Cardiac septum (tissue), 1 donor: ENCODE measurements around the gene MTARC2. TPM values are rescaled to one million over a fixed set of nuclear protein-coding genes. Genes with fewer than 3 reads are reported as not detected.
"Not testable (repeated sequence)": the region's sequence is repeated elsewhere in the genome, so short reads cannot be mapped to it uniquely, and the experiment has no call there.

Experiments
- DNase-seq: peaks from one replicate; pipeline ENCODE4 v3.0.0-alpha.2; 2020; ENCODE audit warnings: low spot score
- intact Hi-C: fragments of 100-400 bp; cut with DNase I; formaldehyde crosslinking; loops from one replicate; pipeline ENCODE4 v1.14.0; 2022
- total RNA-seq: library from RNA; stranded (reverse); fragmentation: NEBNext Ultra II Directional; extraction: Animal tissue kit (Norgen Biotek cat#: 25700); gene quantifications from one replicate; pipeline ENCODE4 v1.2.1, GENCODE V29; 2021
- donor health status: DM: no; HTN: no; CAD: no.

Gene MTARC2
- total RNA-seq, 1 donor from 2014 or later: 22.1 TPM

- intact Hi-C loops: no loop called here
- DNase-seq: no peak
Measured at GRCh38 chr1:220727519-220727918, 20.6 kb upstream of the MTARC2 start.

GRCh38 chr1:220730486-220730885, 17.6 kb upstream of the MTARC2 start:
- no peak for DNase-seq
- intact Hi-C loops: loop anchor here (5.0 kb wide), 1 partner anchor 57 kb away; the partner anchor contains the start of gene MTARC1

- intact Hi-C loops: loop anchor here (2.0 to 5.0 kb wide), 3 partner anchors 17 to 55 kb away; partner anchors contain the start of genes C1orf115, MTARC1 and MTARC2
Measured at GRCh38 chr1:220732137-220732536, 16.0 kb upstream of the MTARC2 start.

GRCh38 chr1:220732621-220733020, 15.5 kb upstream of the MTARC2 start:
- no peak for DNase-seq
- intact Hi-C loops: loop anchor here (2.0 to 5.0 kb wide), 3 partner anchors 16 to 55 kb away; partner anchors contain the start of genes C1orf115, MTARC1 and MTARC2

More at GRCh38 chr1:220732137-220732536, 16.0 kb upstream of the MTARC2 start:
- DNase-seq: no peak

- intact Hi-C loops: loop anchor here (2.0 to 5.0 kb wide), 3 partner anchors 16 to 54 kb away; partner anchors contain the start of genes C1orf115, MTARC1 and MTARC2
- DNase-seq: peak; percentile 91
Measured at GRCh38 chr1:220733086-220733601, 15.0 kb upstream of the MTARC2 start.

- intact Hi-C loops: loop anchor here (5.0 kb wide), 1 partner anchor 53 kb away; the partner anchor contains the start of gene MTARC1
- DNase-seq: no peak
Measured at GRCh38 chr1:220734571-220735326, 13.4 kb upstream of the MTARC2 start.

- DNase-seq, intact Hi-C loops: not testable (repeated sequence)
Measured at GRCh38 chr1:220736283-220736682, 11.8 kb upstream of the MTARC2 start.

- intact Hi-C loops: no loop called here
- no peak for DNase-seq
Measured at GRCh38 chr1:220741349-220741748, 6.8 kb upstream of the MTARC2 start.

DNA sequence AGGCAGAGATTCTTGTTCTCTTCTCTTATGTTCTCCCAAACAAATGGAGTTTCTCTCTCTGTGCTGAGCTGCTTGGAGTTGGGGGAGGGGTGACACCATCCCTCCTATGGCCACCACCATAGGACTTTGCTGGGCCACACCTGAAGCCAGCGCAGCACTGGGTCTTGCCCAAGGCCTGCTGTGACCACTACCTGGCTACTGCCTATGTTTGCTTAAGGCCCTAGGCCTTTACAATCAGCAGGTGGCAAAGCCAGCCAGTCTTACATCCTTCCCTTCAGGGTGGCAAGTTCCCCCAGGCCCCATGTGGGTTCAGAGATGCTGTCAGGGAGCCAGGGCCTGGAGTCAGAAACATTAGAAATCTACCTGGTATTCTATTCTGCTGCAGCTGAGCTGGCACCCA, 6.3 kb upstream of the MTARC2 start:
- DNase-seq: no peak
- intact Hi-C loops: no loop called here

DNA sequence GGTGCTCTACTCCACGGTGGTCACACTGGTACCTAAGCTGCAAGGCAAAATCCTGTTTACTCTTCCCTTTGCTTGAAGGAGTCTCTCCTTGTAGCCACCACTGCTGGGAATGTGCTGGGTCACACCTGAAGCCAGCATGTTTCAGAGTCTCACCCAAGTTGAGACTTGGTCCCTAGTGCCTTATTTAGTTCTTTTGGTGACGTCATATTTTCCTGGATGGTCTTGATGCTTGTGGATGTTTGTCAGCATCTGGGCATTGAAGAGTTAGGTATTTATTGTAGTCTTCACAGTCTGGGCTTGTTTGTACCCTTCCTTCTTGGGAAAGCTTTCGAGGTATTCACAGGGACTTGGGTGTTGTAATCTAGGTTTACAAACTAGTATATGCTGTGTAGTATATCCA, 5.6 kb upstream of the MTARC2 start:
- intact Hi-C loops: no loop called here
- no peak for DNase-seq

DNA sequence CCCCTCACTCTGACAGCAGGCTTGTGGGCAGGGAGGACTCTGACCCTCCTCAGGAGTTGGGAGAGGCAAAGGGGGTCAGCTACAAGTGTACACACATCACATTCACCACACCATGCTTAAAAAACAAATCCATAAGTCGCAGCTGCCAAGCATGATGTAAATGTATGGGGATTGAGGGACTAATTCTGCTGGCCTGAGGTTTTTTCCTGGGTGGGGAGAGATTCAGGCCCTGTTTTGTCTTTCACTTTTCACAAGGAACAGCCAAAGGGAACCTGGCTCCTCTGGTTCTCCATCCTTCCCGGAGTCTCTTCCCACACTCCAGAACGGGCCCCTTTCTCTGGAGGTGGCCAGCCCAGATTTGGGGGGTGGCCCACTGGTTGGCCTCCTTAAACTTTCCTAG, 1.3 kb upstream of the MTARC2 start:
- intact Hi-C loops: no loop called here
- no peak for DNase-seq

GRCh38 chr1:220747437-220748088, 559 bp upstream of the MTARC2 start:
- intact Hi-C loops: loop anchor here (2.0 kb wide), 1 partner anchor 15 kb away; no protein-coding TSS in a partner anchor

GRCh38 chr1:220748936-220749335, 814 bp downstream of the MTARC2 start:
- intact Hi-C loops: loop anchor here (2.0 kb wide), 1 partner anchor 16 kb away; no protein-coding TSS in a partner anchor
- no peak for DNase-seq

More at GRCh38 chr1:220747437-220748088, 559 bp upstream of the MTARC2 start:
- no peak for DNase-seq

GRCh38 chr1:220750131-220750515, 2.0 kb downstream of the MTARC2 start:
- no peak for DNase-seq
- intact Hi-C loops: loop anchor here (2.0 kb wide), 1 partner anchor 17 kb away; no protein-coding TSS in a partner anchor

DNA sequence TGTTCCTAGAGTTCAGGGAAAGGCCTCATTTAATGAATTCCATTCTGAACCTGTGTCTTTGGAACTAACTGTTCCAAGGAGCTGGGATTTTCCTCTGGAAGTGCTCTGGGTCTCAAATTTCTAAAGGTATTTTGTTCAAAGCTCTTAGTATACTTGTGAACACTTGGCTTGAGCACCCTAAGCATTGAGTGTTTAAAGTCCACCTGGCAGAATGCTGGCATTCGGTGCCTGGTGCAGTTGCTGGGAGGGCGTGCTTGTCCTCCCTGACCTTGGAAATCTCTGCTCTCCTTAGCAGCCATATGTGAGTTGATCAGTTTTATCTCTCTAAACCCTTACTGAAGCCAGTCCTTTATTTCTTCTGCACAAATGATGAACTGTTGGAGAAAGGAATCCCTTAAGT, 3.0 kb downstream of the MTARC2 start:
- DNase-seq: no peak
- intact Hi-C loops: loop anchor here (2.0 kb wide), 1 partner anchor 16 kb away; no protein-coding TSS in a partner anchor

- no peak for DNase-seq
- intact Hi-C loops: no loop called here
Measured at GRCh38 chr1:220754212-220754917, 6.2 kb downstream of the MTARC2 start.

- intact Hi-C loops: no loop called here
- DNase-seq: no peak
Measured at GRCh38 chr1:220754918-220755295, 6.8 kb downstream of the MTARC2 start.

GRCh38 chr1:220755309-220755708, 7.2 kb downstream of the MTARC2 start:
- no peak for DNase-seq
- intact Hi-C loops: no loop called here

DNA sequence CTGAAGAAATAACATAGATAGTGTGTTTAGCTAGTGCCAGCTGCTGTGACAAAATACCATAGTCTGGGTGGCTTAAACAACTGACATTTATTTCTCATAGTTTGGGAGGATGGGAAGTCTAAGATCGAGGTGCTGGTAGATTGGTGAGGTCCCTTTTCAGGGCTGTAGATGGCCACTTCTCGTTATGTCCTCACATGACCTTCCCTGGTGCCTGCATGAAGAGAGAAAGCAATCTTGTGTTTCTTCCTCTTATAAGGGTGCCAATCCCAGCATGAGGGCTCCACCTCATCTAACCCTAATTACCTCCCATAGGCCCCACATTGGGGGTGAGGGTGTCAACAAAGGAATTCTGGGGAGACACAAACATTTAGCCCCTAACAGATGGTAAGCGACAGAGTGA, 9.3 kb downstream of the MTARC2 start:
- no peak for DNase-seq
- intact Hi-C loops: no loop called here

GRCh38 chr1:220759147-220759546, 11.0 kb downstream of the MTARC2 start:
- intact Hi-C loops: no loop called here
- DNase-seq: no peak
